ENCODE data around the gene DHRS2. TPM values are rescaled to one million over a fixed set of nuclear protein-coding genes. Genes with fewer than 3 reads are reported as not detected.
A peak's percentile ranks its signal among the peaks of the same experiment; 100 is the strongest.

DHRS2 gene
- total RNA-seq, 6 experiments from 2014 or later, result 0.53 to 12.3 (median 4.2) TPM

GRCh38 chr14:23654231-23654630 lies 18.1 kb downstream of the DHRS2 start:
- no peak overlapping the region for H3K27ac ChIP-seq
- no peaks in the 10 kb centered on the region for H3K9me3 ChIP-seq
- intact Hi-C loops (cut with DNase I), result no loop called here
- 57% methylated on average over 1 of the region's 6 CpGs for WGBS (ENCODE audit: insufficient coverage, low coverage, low lambda C conversion rate, missing lambda C conversion rate)
- no peak overlapping the region for H3K4me3 ChIP-seq
- no peaks in the 10 kb centered on the region for H3K36me3 ChIP-seq
- H3K27me3 ChIP-seq, result no peaks in the 10 kb centered on the region
- no peak for DNase-seq
- TF ChIP-seq POLR2A (IDR thresholded peaks at IDR 0.05), result no peak
- TF ChIP-seq CTCF (IDR thresholded peaks at IDR 0.05), result no peak
- H3K4me1 ChIP-seq, result no peaks in the 10 kb centered on the region
- ATAC-seq, result no peak

- no peak for TF ChIP-seq POLR2A (IDR thresholded peaks at IDR 0.05)
- TF ChIP-seq CTCF (IDR thresholded peaks at IDR 0.05), result no peak
- no peaks in the 10 kb centered on the region for H3K27me3 ChIP-seq
- H3K4me1 ChIP-seq, result no peaks in the 10 kb centered on the region
- no peaks in the 10 kb centered on the region for H3K36me3 ChIP-seq
- H3K4me3 ChIP-seq, result no peak overlapping the region
- WGBS (ENCODE audit: insufficient coverage, low coverage, low lambda C conversion rate, missing lambda C conversion rate), result 72% methylated on average over 4 of the region's 10 CpGs
- H3K9me3 ChIP-seq, result no peaks in the 10 kb centered on the region
- DNase-seq (no peak), ATAC-seq (no peak)
- intact Hi-C loops (cut with DNase I), result no loop called here
- no peak overlapping the region for H3K27ac ChIP-seq
Measured at GRCh38 chr14:23657959-23658470, 21.9 kb downstream of the DHRS2 start.

- H3K27me3 ChIP-seq, result no peaks in the 10 kb centered on the region
- ATAC-seq, result peak in 3 of 4 donors; percentile 7 to 45 (median 25)
Measured at GRCh38 chr14:23660290-23661226, 24.4 kb downstream of the DHRS2 start.

GRCh38 chr14:23661542-23661941 lies 25.4 kb downstream of the DHRS2 start:
- no peaks in the 10 kb centered on the region for H3K4me1 ChIP-seq
- TF ChIP-seq CTCF (IDR thresholded peaks at IDR 0.05), result no peak
- no peak for TF ChIP-seq POLR2A (IDR thresholded peaks at IDR 0.05)
- no peaks in the 10 kb centered on the region for H3K9me3 ChIP-seq
- no peaks in the 10 kb centered on the region for H3K36me3 ChIP-seq
- ATAC-seq, result no peak
- H3K4me3 ChIP-seq, result no peak overlapping the region
- no peaks in the 10 kb centered on the region for H3K27me3 ChIP-seq
- H3K27ac ChIP-seq, result no peak overlapping the region
- 69% methylated on average over 4 of the region's 5 CpGs for WGBS (ENCODE audit: insufficient coverage, low coverage, low lambda C conversion rate, missing lambda C conversion rate)
- DNase-seq, result no peak
- intact Hi-C loops (cut with DNase I), result no loop called here

More at GRCh38 chr14:23660290-23661226, 24.4 kb downstream of the DHRS2 start:
- Histone ChIP-seq H3K4me1 (no peaks in the 10 kb centered on the region), H3K36me3 (no peaks in the 10 kb centered on the region), H3K4me3 (no peak overlapping the region), H3K9me3 (no peaks in the 10 kb centered on the region), H3K27ac (no peak overlapping the region)
- DNase-seq, result no peak
- WGBS (ENCODE audit: insufficient coverage, low coverage, low lambda C conversion rate, missing lambda C conversion rate), result 55% methylated on average over 2 of the region's 11 CpGs
- intact Hi-C loops (cut with DNase I), result no loop called here
- no peak for TF ChIP-seq CTCF (IDR thresholded peaks at IDR 0.05)
- no peak for TF ChIP-seq POLR2A (IDR thresholded peaks at IDR 0.05)

Data from right lobe of liver (tissue), 6 donors.